DND-41 (cell line): ENCODE data around the gene MICAL1.

Experiments
- EZH2 ChIP-seq: IDR thresholded peaks from 3 replicates; pipeline ENCODE4 v1.6.1; 2012; ENCODE audit warnings: borderline replicate concordance, low read depth, mild to moderate bottlenecking, moderate library complexity, low read length, inconsistent platforms; ENCODE audit not compliant: severe bottlenecking
- TF ChIP-seq, protein P1 (sequence below): IDR thresholded peaks from 2 replicates; pipeline ENCODE4 v1.5.1; 2012; ENCODE audit warnings: borderline replicate concordance, low read length, moderate library complexity, mild to moderate bottlenecking; ENCODE audit not compliant: poor library complexity, severe bottlenecking; ENCODE audit errors: extremely low read depth

DNA sequence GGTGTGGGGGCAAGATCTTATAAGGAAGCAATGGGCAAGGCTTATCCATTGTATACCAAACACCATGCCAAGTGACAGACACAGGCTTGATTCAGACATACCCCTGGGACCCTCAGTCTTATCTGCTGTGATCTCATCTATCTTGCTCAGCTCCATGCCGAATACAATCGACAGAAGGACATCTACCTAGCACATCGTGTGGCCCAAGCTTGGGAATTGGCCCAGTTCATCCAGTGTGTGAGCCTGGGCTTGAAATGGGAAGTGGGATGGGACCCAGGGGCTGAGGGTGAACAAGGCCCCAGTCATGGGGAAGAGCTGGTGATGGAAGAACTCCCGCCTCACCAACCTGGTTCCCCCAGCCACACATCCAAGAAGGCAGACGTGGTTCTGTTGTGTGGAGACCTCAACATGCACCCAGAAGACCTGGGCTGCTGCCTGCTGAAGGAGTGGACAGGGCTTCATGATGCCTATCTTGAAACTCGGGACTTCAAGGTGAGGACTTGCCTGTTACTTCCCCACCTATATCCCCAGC lies 13.1 kb downstream of the MICAL1 start:
- TF ChIP-seq EZH2 = no peak
- TF ChIP-seq, protein P1, sequence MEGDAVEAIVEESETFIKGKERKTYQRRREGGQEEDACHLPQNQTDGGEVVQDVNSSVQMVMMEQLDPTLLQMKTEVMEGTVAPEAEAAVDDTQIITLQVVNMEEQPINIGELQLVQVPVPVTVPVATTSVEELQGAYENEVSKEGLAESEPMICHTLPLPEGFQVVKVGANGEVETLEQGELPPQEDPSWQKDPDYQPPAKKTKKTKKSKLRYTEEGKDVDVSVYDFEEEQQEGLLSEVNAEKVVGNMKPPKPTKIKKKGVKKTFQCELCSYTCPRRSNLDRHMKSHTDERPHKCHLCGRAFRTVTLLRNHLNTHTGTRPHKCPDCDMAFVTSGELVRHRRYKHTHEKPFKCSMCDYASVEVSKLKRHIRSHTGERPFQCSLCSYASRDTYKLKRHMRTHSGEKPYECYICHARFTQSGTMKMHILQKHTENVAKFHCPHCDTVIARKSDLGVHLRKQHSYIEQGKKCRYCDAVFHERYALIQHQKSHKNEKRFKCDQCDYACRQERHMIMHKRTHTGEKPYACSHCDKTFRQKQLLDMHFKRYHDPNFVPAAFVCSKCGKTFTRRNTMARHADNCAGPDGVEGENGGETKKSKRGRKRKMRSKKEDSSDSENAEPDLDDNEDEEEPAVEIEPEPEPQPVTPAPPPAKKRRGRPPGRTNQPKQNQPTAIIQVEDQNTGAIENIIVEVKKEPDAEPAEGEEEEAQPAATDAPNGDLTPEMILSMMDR = no peak
